ENCODE measurements around the gene MINDY4.

Gene MINDY4

DNA sequence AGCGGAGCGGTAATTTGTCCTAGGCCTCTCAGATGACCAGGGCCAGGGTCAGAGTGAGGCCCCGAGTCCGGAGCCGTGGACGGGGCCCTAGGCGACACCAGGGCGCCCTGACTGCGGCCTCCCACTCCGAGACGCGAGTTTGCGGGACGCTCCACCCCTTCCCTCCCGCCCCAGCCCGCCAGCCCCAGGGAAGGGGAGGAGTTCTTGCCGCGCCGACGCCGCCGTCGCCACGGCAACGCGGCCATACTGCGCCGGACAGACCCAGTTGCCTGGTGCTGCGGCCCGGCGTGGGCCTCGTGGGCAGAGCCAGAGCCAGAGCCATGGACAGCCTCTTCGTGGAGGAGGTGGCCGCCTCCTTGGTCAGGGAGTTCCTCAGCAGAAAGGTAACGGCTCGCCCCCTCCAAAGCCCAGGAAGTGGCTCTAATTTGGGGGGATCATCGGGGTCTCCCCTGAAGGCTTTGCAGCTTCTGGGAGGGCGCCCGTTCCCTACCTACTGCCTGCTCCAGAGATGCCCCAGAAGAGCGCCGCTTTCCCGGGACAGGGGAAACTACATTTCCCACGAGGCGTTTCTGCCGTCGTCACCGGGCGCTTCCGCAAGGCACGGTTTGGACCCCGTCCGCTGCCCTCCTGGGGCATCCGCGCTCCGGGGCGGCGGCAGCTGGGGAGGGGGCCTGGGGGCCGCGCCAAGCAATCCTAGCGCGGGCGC is at the start of gene MINDY4:
Gene MINDY4 (plus strand): TSS at position 244 of the 706 bp plus-strand sequence. CDS start 77 bp downstream, at position 321.
- in situ Hi-C loops (cut with HindIII; ENCODE audit: low pct_unique_long_range_greater_than_20kb, low sequenced_read_pairs), result no loop called here
- peak; percentile 79 to 90 for DNase-seq (ENCODE audit: low read depth in 1 of 2, low spot score in 1 of 2)
- TF ChIP-seq JUND (IDR thresholded peaks at IDR 0.05; ENCODE audit: low read depth), result no peak

GRCh38 chr7:30722187-30722586 is 49.0 kb upstream of the MINDY4 start:
- no peak for DNase-seq (ENCODE audit: low read depth in 1 of 2, low spot score in 1 of 2)
- TF ChIP-seq JUND (IDR thresholded peaks at IDR 0.05; ENCODE audit: low read depth), result no peak
- in situ Hi-C loops (cut with HindIII; ENCODE audit: low pct_unique_long_range_greater_than_20kb, low sequenced_read_pairs), result no loop called here

DNA sequence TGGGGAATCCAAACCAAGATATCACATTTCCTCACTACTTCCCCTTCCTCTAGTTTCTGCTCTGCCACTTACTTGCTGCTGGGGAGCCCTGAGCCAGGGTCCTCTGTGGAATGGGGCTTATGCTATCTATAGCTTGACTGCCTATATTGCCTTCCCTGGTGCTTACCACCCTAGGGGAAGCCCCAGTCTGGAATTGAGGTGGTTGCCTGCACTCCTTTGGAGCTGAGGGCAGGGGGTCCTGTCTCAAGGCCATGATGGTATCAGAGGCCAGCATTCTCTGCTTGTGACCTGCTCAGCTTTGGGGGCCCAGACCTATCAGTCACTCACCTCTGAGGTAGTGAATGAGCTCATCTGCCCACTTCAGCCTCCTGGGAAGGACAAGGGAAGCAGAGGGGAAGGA is 48.5 kb upstream of the MINDY4 start:
- in situ Hi-C loops (cut with HindIII; ENCODE audit: low pct_unique_long_range_greater_than_20kb, low sequenced_read_pairs), result no loop called here
- no peak for DNase-seq (ENCODE audit: low read depth in 1 of 2, low spot score in 1 of 2)
- no peak for TF ChIP-seq JUND (IDR thresholded peaks at IDR 0.05; ENCODE audit: low read depth)

DNA sequence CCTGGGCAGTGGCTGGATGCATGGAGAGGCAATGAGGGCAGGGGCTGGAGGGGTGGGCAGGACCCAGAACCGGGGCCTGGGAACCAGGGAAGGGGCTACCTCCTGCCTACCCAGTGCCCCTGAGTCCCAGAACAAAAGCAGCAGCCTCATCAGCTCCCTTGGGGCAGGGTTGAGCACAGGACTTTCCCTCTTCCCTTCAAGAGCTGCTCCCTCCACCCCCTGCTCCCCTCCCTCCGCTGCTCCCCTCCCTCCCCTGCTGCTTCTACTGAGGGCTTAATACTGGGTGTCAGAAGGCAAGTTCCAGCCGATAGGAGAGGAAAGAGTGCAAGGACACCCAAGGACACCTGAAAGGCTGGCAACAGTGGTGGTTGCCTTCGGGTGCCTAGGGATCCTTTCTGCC is 47.4 kb upstream of the MINDY4 start:
- no peak for TF ChIP-seq JUND (IDR thresholded peaks at IDR 0.05; ENCODE audit: low read depth)
- no peak for DNase-seq (ENCODE audit: low read depth in 1 of 2, low spot score in 1 of 2)
- in situ Hi-C loops (cut with HindIII; ENCODE audit: low pct_unique_long_range_greater_than_20kb, low sequenced_read_pairs), result no loop called here

GRCh38 chr7:30726296-30727006 is 44.8 kb upstream of the MINDY4 start:
- TF ChIP-seq JUND (IDR thresholded peaks at IDR 0.05; ENCODE audit: low read depth), result no peak
- in situ Hi-C loops (cut with HindIII; ENCODE audit: low pct_unique_long_range_greater_than_20kb, low sequenced_read_pairs), result no loop called here
- no peak for DNase-seq (ENCODE audit: low read depth in 1 of 2, low spot score in 1 of 2)

- TF ChIP-seq JUND (IDR thresholded peaks at IDR 0.05; ENCODE audit: low read depth), result no peak
- DNase-seq (ENCODE audit: low read depth in 1 of 2, low spot score in 1 of 2), result no peak
- in situ Hi-C loops (cut with HindIII; ENCODE audit: low pct_unique_long_range_greater_than_20kb, low sequenced_read_pairs), result no loop called here
These were observed 43.9 kb upstream of the MINDY4 start for GRCh38 chr7:30727061-30727945.

DNA sequence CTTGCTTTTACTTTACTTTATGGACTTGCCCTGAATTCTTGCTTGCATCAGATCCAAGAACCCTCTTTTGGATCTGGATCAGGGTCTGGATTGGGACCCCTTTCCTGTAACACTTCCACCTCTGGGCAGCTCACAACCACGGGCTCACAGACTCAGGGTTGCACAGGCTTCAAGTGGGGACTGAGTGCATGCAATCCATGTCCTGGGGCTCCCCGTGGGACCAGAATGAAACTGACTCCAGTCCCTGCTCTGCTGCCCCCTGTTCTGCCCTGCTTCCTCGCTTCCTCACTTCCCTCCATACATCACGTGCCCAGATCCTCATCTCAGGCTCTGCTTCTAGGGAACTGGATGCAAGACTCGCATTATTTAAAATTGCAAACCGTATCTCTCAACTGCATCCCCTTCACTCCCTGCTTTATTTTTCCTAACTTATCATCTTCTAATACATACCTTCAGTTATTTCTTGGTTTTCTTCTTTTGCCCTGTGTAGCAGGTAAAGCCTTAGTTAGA is 42.6 kb upstream of the MINDY4 start:
- no peak for DNase-seq (ENCODE audit: low read depth in 1 of 2, low spot score in 1 of 2)
- in situ Hi-C loops (cut with HindIII; ENCODE audit: low pct_unique_long_range_greater_than_20kb, low sequenced_read_pairs), result no loop called here
- no peak for TF ChIP-seq JUND (IDR thresholded peaks at IDR 0.05; ENCODE audit: low read depth)

DNA sequence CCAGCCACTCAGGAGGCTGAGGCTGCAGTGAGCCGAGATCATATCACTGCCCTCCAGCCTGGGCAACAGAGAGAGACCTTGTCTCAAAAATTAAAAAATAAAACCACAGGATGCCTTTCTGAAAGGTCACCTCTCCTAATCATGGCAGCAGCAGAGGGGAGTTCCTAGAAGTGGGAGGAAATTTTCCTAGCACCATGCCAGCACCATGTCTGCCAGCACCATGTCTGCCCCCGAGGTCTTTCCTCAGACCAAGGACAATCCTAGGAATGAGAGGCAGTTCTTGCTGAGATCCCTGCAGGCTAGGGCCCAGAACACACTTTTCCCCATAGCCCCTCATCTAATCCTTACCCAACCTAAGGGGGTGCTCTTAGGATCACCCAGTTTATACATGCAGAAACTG is 41.6 kb upstream of the MINDY4 start:
- in situ Hi-C loops (cut with HindIII; ENCODE audit: low pct_unique_long_range_greater_than_20kb, low sequenced_read_pairs), result no loop called here
- no peak for DNase-seq (ENCODE audit: low read depth in 1 of 2, low spot score in 1 of 2)
- no peak for TF ChIP-seq JUND (IDR thresholded peaks at IDR 0.05; ENCODE audit: low read depth)

DNA sequence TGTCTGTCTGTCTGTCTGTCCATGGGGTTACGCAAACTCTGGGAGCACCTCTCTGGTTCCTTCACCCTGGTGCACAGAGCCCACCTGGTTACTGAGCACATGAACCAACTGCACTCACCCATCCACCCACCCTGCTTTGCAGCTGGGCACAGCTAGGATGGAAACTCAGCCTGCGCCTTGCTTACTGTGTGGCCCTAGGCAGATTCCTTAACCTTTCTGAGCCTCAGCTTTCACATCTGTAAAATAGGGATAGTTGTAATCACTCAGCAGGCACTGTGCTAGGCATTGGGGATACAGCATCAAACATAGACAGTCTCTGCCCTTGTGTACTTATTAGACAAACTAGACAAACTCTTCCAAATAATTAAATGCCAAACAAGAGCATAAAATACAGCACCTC is 41.1 kb upstream of the MINDY4 start:
- in situ Hi-C loops (cut with HindIII; ENCODE audit: low pct_unique_long_range_greater_than_20kb, low sequenced_read_pairs), result no loop called here
- DNase-seq (ENCODE audit: low read depth in 1 of 2, low spot score in 1 of 2), result no peak
- TF ChIP-seq JUND (IDR thresholded peaks at IDR 0.05; ENCODE audit: low read depth), result no peak

DNA sequence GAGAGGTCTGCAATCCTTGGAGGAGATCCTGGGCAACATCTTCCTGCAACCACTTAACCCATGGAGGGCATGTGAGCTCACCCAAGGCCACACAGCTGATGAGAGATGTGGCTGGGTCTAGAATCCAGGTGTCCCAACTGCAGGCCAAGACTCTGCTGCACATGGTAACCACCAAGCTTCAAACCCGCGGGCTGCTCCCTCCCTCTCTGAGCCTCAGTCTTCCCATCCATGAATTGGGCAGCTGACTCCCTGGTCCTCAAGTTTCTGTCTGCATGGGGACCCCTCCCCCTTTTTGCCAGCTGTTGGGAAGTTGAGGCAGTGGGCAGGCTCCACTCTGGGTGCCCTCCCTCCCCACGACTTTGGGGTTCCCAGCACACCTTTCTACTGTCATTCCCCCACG is 40.2 kb upstream of the MINDY4 start:
- no peak for DNase-seq (ENCODE audit: low read depth in 1 of 2, low spot score in 1 of 2)
- in situ Hi-C loops (cut with HindIII; ENCODE audit: low pct_unique_long_range_greater_than_20kb, low sequenced_read_pairs), result no loop called here
- TF ChIP-seq JUND (IDR thresholded peaks at IDR 0.05; ENCODE audit: low read depth), result no peak

DNA sequence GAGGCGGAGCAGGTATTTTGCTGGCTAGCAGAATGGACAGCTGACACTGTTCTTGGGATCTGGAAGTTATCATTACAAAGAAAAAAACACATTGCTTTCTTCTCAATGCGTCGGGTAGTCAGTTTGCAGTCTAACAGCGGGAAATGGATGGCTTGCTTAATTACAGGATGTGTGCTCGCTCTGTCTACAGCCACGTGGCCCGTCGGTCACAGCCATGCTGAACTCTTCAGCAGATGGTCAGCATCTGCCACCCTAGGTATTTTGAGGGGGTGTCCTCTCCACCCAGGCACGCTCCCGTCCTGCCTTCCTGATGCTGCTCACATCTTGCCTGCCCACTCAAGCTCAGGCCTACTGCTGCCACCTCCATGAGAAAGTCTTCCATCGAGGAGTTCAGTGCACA is 39.6 kb upstream of the MINDY4 start:
- no peak for DNase-seq (ENCODE audit: low read depth in 1 of 2, low spot score in 1 of 2)
- in situ Hi-C loops (cut with HindIII; ENCODE audit: low pct_unique_long_range_greater_than_20kb, low sequenced_read_pairs), result no loop called here

GRCh38 chr7:30732606-30733005 is 38.6 kb upstream of the MINDY4 start:
- DNase-seq (ENCODE audit: low read depth in 1 of 2, low spot score in 1 of 2), result no peak
- in situ Hi-C loops (cut with HindIII; ENCODE audit: low pct_unique_long_range_greater_than_20kb, low sequenced_read_pairs), result no loop called here
- TF ChIP-seq JUND (IDR thresholded peaks at IDR 0.05; ENCODE audit: low read depth), result no peak

More for the DNA sequence above, 39.6 kb upstream of the MINDY4 start:
- no peak for TF ChIP-seq JUND (IDR thresholded peaks at IDR 0.05; ENCODE audit: low read depth)

Measured in T47D (cell line).